HG03342 (cell line): ENCODE data around the gene NPAS2.

Experiments
- ATAC-seq: cut with Tn5 transposase; IDR thresholded peaks from one replicate; pipeline ENCODE4 v1.9.1; 2021; ENCODE audit warnings: mild to moderate bottlenecking, moderate library complexity; ENCODE audit not compliant: unreplicated experiment

Gene NPAS2

GRCh38 chr2:101037161-101037755 is 217.3 kb downstream of the NPAS2 start:
- no peak for ATAC-seq

DNA sequence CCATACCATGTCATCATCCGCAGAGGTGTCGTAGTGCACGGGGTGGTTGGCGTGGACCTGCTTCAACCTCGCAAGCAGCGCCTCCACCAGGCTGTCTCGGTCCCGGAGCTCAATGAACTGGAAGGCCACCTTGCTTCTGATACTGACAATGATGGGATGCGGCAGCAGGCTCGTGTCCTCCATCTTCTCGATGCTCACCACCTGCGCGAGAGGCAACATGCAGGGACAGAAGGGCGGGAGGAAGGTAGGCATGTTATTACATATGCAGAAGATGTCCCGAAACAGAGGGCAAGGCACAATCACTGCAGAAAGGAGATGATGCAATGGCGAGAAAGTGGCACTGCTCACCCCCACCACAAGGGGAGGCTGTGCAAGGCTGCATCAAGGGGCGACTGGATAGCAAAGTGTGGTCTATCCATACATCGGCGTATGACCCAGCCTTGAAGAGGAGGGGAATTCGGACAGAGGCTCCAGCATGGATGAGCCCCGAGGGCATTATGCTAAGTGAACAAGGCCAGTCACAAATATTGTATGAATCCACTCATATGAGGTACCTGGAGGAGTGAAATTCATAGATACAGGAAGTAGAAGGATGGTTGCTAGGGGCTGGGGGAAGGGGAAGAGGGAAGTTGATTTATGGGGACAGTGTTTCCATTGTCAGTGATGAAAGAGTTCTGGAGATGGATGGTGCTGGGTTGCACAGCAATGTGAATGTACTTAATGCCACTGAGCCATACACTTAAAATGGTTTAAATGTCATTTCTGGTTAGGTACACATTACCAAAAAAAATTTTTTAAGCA is 218.7 kb downstream of the NPAS2 start:
- no peak for ATAC-seq

GRCh38 chr2:101040072-101040471 is 220.1 kb downstream of the NPAS2 start:
- ATAC-seq, result no peak

DNA sequence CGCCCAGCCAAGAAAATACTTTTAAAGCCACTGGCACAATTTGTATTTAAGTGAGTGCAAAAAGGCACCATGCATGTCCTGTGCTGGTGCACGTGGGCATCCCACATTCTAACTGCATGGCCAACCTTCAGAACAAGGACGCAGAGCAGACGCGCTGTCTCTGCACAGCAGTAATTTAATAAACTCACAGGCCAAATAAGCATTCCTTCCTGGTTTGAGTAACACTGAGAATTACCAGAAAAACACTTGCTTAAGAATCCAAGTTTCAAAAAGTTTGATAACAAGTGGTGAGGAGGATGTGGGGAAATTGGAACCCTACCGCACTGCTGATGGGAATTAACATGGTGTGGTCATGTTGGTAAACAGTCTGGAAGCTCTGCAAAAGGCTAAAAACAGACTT is 220.8 kb downstream of the NPAS2 start:
- ATAC-seq, result no peak

- no peak for ATAC-seq
These were observed 221.5 kb downstream of the NPAS2 start for GRCh38 chr2:101041413-101041812.

GRCh38 chr2:101045330-101045729 is 225.4 kb downstream of the NPAS2 start:
- ATAC-seq, result no peak
